Activated CD4-positive, alpha-beta T cell treated with anti-CD3 and anti-CD28 coated beads, Interleukin-2, amount 10 ng/mL, durations not matched to agents 24 days and 14 days (primary cell): Measurements from ENCODE around the gene MGAT4B. TPM values are rescaled to one million over a fixed set of nuclear protein-coding genes. Genes with fewer than 3 reads are reported as not detected.

Source experiments
- DNase-seq: peaks from one replicate; pipeline ENCODE4 v3.0.0; 2022
- H3K27ac Mint-ChIP-seq: one replicate; pipeline ENCODE4 v1.8.0; 2022; ENCODE audit warnings: mild to moderate bottlenecking, mixed read lengths
- H3K27me3 Mint-ChIP-seq: one replicate; pipeline ENCODE4 v1.8.0; 2022; ENCODE audit warnings: mixed read lengths
- H3K36me3 Mint-ChIP-seq: one replicate; pipeline ENCODE4 v1.8.0; 2022; ENCODE audit warnings: low read depth, mild to moderate bottlenecking, mixed read lengths
- H3K4me1 Mint-ChIP-seq: one replicate; pipeline ENCODE4 v1.8.0; 2021; ENCODE audit warnings: mixed read lengths
- H3K4me3 Mint-ChIP-seq: one replicate; pipeline ENCODE4 v1.8.0; 2022; ENCODE audit warnings: mild to moderate bottlenecking, moderate library complexity, mixed read lengths
- H3K9me3 Mint-ChIP-seq: one replicate; pipeline ENCODE4 v1.8.0; 2021; ENCODE audit warnings: mixed read lengths
- intact Hi-C: fragments of 100-400 bp; cut with micrococcal nuclease; formaldehyde crosslinking; loops from one replicate; pipeline ENCODE4 v1.15.1; 2023
- total RNA-seq: library from RNA; stranded (reverse); gene quantifications from 2 replicates; pipeline ENCODE4 v1.2.3, GENCODE V29; 2022

MGAT4B gene
- total RNA-seq, 1 donor from 2014 or later: 126 TPM

- Mint-ChIP-seq H3K4me1 (peaks cover 46% of the 10 kb centered on the region), H3K27me3 (no peaks in the 10 kb centered on the region), H3K36me3 (peaks cover 14% of the 10 kb centered on the region), H3K27ac (peak overlapping the region; percentile 60), H3K4me3 (peak overlapping the region; percentile 22), H3K9me3 (no peaks in the 10 kb centered on the region)
- intact Hi-C loops: loop anchor here (2.0 to 5.0 kb wide), 2 partner anchors 29 to 95 kb away; partner anchors contain the start of genes MAML1 and MRNIP
- DNase-seq: peak; percentile 83
These were observed 44.4 kb downstream of the MGAT4B start for GRCh38 chr5:179762079-179762780.

- H3K36me3 Mint-ChIP-seq: peaks cover 1% of the 10 kb centered on the region
- DNase-seq: peak; percentile 58
- peak overlapping the region; percentile 57 for H3K27ac Mint-ChIP-seq
- H3K4me1 Mint-ChIP-seq: peaks cover 52% of the 10 kb centered on the region
- H3K27me3 Mint-ChIP-seq: no peaks in the 10 kb centered on the region
- intact Hi-C loops: loop anchor here (5.0 kb wide), 1 partner anchor 97 kb away; the partner anchor contains the start of gene MRNIP
- H3K9me3 Mint-ChIP-seq: no peaks in the 10 kb centered on the region
- H3K4me3 Mint-ChIP-seq: peak overlapping the region; percentile 45
These were observed 46.8 kb downstream of the MGAT4B start for GRCh38 chr5:179759581-179760551.

- H3K36me3 Mint-ChIP-seq: peaks cover under 1% of the 10 kb centered on the region
- H3K4me1 Mint-ChIP-seq: peaks cover 60% of the 10 kb centered on the region
- H3K9me3 Mint-ChIP-seq: no peaks in the 10 kb centered on the region
- no peak for DNase-seq
- H3K27ac Mint-ChIP-seq: peak overlapping the region; percentile 57
- H3K4me3 Mint-ChIP-seq: no peak overlapping the region
- intact Hi-C loops: no loop called here
- no peaks in the 10 kb centered on the region for H3K27me3 Mint-ChIP-seq
These were observed 47.7 kb downstream of the MGAT4B start for GRCh38 chr5:179758955-179759354.

GRCh38 chr5:179755022-179755421 is 51.6 kb downstream of the MGAT4B start:
- intact Hi-C loops: no loop called here
- no peak overlapping the region for H3K4me3 Mint-ChIP-seq
- H3K36me3 Mint-ChIP-seq: peaks cover 9% of the 10 kb centered on the region
- H3K9me3 Mint-ChIP-seq: no peaks in the 10 kb centered on the region
- no peaks in the 10 kb centered on the region for H3K27me3 Mint-ChIP-seq
- DNase-seq: no peak
- H3K4me1 Mint-ChIP-seq: peaks cover 38% of the 10 kb centered on the region
- H3K27ac Mint-ChIP-seq: peak overlapping the region; percentile 53

GRCh38 chr5:179753971-179754370 is 52.7 kb downstream of the MGAT4B start:
- H3K4me1 Mint-ChIP-seq: peaks cover 28% of the 10 kb centered on the region
- no peak overlapping the region for H3K4me3 Mint-ChIP-seq
- intact Hi-C loops: no loop called here
- H3K9me3 Mint-ChIP-seq: no peaks in the 10 kb centered on the region
- peaks cover 12% of the 10 kb centered on the region for H3K36me3 Mint-ChIP-seq
- H3K27ac Mint-ChIP-seq: peak overlapping the region; percentile 12
- no peak for DNase-seq
- no peaks in the 10 kb centered on the region for H3K27me3 Mint-ChIP-seq

GRCh38 chr5:179749857-179750508 is 56.7 kb downstream of the MGAT4B start:
- no peak for DNase-seq
- Mint-ChIP-seq H3K27me3 (no peaks in the 10 kb centered on the region), H3K9me3 (no peaks in the 10 kb centered on the region), H3K36me3 (peaks cover 21% of the 10 kb centered on the region), H3K4me3 (no peak overlapping the region), H3K27ac (no peak overlapping the region), H3K4me1 (peaks cover 24% of the 10 kb centered on the region)
- intact Hi-C loops: no loop called here

GRCh38 chr5:179747811-179748210 is 58.9 kb downstream of the MGAT4B start:
- peaks cover 16% of the 10 kb centered on the region for H3K36me3 Mint-ChIP-seq
- DNase-seq: no peak
- H3K4me1 Mint-ChIP-seq: peaks cover 8% of the 10 kb centered on the region
- no peak overlapping the region for H3K4me3 Mint-ChIP-seq
- H3K9me3 Mint-ChIP-seq: no peaks in the 10 kb centered on the region
- no peaks in the 10 kb centered on the region for H3K27me3 Mint-ChIP-seq
- H3K27ac Mint-ChIP-seq: peak overlapping the region; percentile 52
- intact Hi-C loops: no loop called here

Other genes starting within 250 kb of the MGAT4B start
- gene HNRNPH1, start 183.2 kb downstream of the MGAT4B start, total RNA-seq: 952 and 964 TPM in 2 replicates
- 0.45 and 0.63 TPM in 2 replicates for gene CBY3, start 125.8 kb downstream of the MGAT4B start, total RNA-seq
- gene CANX, start 107.9 kb downstream of the MGAT4B start, total RNA-seq: 514 and 546 TPM in 2 replicates
- 34.6 and 37.3 TPM in 2 replicates for gene MAML1, start 74.0 kb downstream of the MGAT4B start, total RNA-seq
- 0.88 and 1.6 TPM in 2 replicates for gene LTC4S, start 12.9 kb downstream of the MGAT4B start, total RNA-seq
- gene SQSTM1, start 14.0 kb upstream of the MGAT4B start, total RNA-seq: 177 and 183 TPM in 2 replicates
- gene MRNIP, start 52.0 kb upstream of the MGAT4B start, total RNA-seq: 27.6 and 27.8 TPM in 2 replicates
- gene TBC1D9B, start 101.0 kb upstream of the MGAT4B start, total RNA-seq: 129 and 138 TPM in 2 replicates